ENCODE data around the gene PLP1. TPM values are rescaled to one million over a fixed set of nuclear protein-coding genes. Genes with fewer than 3 reads are reported as not detected.

The PLP1 gene
- total and polyA plus RNA-seq, 7 experiments from 2014 or later: not detected

- no peaks in the 10 kb centered on the region for H3K9me3 Mint-ChIP-seq
- H3K36me3 ChIP-seq (ENCODE audit: control insufficient read depth in 2 of 3, insufficient read depth in 3 of 3, low read length in 3 of 3): no peaks in the 10 kb centered on the region
- H3K27me3 Mint-ChIP-seq: no peaks in the 10 kb centered on the region
- no peaks in the 10 kb centered on the region for H3K27me3 ChIP-seq (ENCODE audit: control insufficient read depth in 2 of 2, insufficient read depth in 2 of 2, low read length in 2 of 2)
- H3K36me3 Mint-ChIP-seq: no peaks in the 10 kb centered on the region
- intact Hi-C loops (cut with micrococcal nuclease): no loop called here
- H3K9me3 ChIP-seq (ENCODE audit: control insufficient read depth in 2 of 3, low read length in 3 of 3): no peaks in the 10 kb centered on the region
- peaks cover 0 to 5% (median 0%) of the 10 kb centered on the region in 7 donors for H3K4me1 Mint-ChIP-seq
- H3K27ac Mint-ChIP-seq: no peak overlapping the region
- CTCF ChIA-PET: interaction anchor here (0.6 kb wide), 1 partner anchor 86 kb away, joined by 6 read pairs; no protein-coding TSS in a partner anchor
- POLR2A ChIA-PET: no interaction called here
- DNase-seq (no peak), ATAC-seq (no peak)
- H3K27ac ChIP-seq (ENCODE audit: low read depth, low read length): no peak overlapping the region
- no peak overlapping the region for H3K4me3 ChIP-seq (ENCODE audit: low read length)
- no peak overlapping the region for H3K4me3 Mint-ChIP-seq
- no peaks in the 10 kb centered on the region for H3K4me1 ChIP-seq (ENCODE audit: control insufficient read depth in 2 of 2, insufficient read depth in 2 of 2, low read length in 2 of 2)
These were observed 2.6 kb downstream of the PLP1 start for GRCh38 chrX:103779141-103779789.

DNA sequence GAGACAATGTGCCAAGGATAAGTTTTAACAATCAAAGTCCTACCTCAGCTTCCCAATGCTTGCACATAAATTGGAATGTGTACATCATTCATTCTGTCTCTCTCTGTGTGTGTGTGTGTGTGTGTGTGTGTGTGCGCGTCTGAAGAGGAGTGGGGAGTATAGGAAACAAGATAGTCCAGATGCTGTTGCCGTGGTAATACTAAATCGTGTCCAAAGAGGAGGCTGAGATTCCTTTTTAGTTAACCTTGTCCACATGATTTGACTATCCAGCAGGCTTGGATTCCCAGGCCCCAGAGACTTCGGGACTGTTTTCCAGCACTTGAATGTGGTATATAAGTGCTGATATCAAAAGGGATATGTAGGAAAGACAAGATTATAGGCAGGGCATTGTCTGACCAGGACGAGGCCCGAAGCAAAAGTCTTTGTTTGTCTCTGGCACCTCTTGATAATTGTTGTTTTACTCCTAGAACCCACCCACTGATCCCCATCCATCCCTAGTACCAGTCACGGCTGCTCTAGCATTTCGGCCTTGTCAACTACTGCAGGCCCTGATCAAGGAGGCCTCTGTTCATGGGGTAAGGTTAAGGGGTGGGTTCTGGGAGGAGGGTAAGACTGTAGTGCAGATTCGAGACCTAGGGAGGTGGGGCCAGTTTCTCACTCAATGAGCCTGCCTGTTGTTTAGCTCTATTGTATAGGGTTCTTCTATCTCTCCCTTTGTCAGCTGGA is 3.9 kb downstream of the PLP1 start:
- H3K9me3 Mint-ChIP-seq: no peaks in the 10 kb centered on the region
- no peak overlapping the region for H3K4me3 Mint-ChIP-seq
- H3K36me3 Mint-ChIP-seq: no peaks in the 10 kb centered on the region
- H3K27me3 ChIP-seq (ENCODE audit: control insufficient read depth in 2 of 2, insufficient read depth in 2 of 2, low read length in 2 of 2): no peaks in the 10 kb centered on the region
- no peaks in the 10 kb centered on the region for H3K9me3 ChIP-seq (ENCODE audit: control insufficient read depth in 2 of 3, low read length in 3 of 3)
- peaks cover 0 to 5% (median 0%) of the 10 kb centered on the region in 7 donors for H3K4me1 Mint-ChIP-seq
- intact Hi-C loops (cut with micrococcal nuclease): no loop called here
- CTCF ChIA-PET: interaction anchor here (0.6 kb wide), 1 partner anchor 9 kb away, joined by 3 read pairs; no protein-coding TSS in a partner anchor
- no peaks in the 10 kb centered on the region for H3K27me3 Mint-ChIP-seq
- no peak for DNase-seq
- POLR2A ChIA-PET: no interaction called here
- H3K4me1 ChIP-seq (ENCODE audit: control insufficient read depth in 2 of 2, insufficient read depth in 2 of 2, low read length in 2 of 2): no peaks in the 10 kb centered on the region
- H3K4me3 ChIP-seq (ENCODE audit: low read length): no peak overlapping the region
- peak overlapping the region in 1 of 9 donors; percentile 5 for H3K27ac Mint-ChIP-seq
- ATAC-seq: no peak
- no peaks in the 10 kb centered on the region for H3K36me3 ChIP-seq (ENCODE audit: control insufficient read depth in 2 of 3, insufficient read depth in 3 of 3, low read length in 3 of 3)
- H3K27ac ChIP-seq (ENCODE audit: low read depth, low read length): no peak overlapping the region

GRCh38 chrX:103781062-103781402 is 4.4 kb downstream of the PLP1 start:
- Mint-ChIP-seq H3K4me3 (no peak overlapping the region), H3K4me1 (peaks cover 0 to 5% (median 0%) of the 10 kb centered on the region in 7 donors), H3K27ac (peak overlapping the region in 1 of 9 donors; percentile 48), H3K27me3 (no peaks in the 10 kb centered on the region), H3K9me3 (no peaks in the 10 kb centered on the region), H3K36me3 (no peaks in the 10 kb centered on the region)
- CTCF ChIA-PET: no interaction called here
- Histone ChIP-seq H3K27me3 (ENCODE audit: control insufficient read depth in 2 of 2, insufficient read depth in 2 of 2, low read length in 2 of 2) (no peaks in the 10 kb centered on the region), H3K36me3 (ENCODE audit: control insufficient read depth in 2 of 3, insufficient read depth in 3 of 3, low read length in 3 of 3) (no peaks in the 10 kb centered on the region), H3K4me1 (ENCODE audit: control insufficient read depth in 2 of 2, insufficient read depth in 2 of 2, low read length in 2 of 2) (no peaks in the 10 kb centered on the region), H3K27ac (ENCODE audit: low read depth, low read length) (no peak overlapping the region), H3K4me3 (ENCODE audit: low read length) (no peak overlapping the region), H3K9me3 (ENCODE audit: control insufficient read depth in 2 of 3, low read length in 3 of 3) (no peaks in the 10 kb centered on the region)
- POLR2A ChIA-PET: no interaction called here
- no peak for DNase-seq
- ATAC-seq: no peak
- intact Hi-C loops (cut with micrococcal nuclease): no loop called here

DNA sequence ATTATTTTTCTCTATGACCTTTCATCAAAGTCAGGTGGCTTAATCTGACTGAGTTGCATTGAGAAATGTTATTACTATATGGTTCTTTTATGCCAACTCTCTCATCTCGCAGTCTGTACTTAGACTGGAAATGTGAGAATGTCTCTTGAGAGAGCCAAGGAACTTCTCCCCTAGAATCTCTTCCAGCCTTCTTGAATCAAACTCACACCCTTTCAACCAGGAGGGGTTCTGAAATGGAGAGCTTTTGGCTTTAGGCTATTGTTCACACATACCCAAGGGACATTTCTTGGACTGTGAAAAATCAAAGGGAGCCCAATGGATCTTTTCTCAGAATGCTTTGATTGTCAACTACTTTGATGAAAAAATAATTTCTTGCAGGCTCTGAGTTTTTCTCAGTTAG is 5.1 kb downstream of the PLP1 start:
- Histone ChIP-seq H3K4me3 (ENCODE audit: low read length) (no peak overlapping the region), H3K27me3 (ENCODE audit: control insufficient read depth in 2 of 2, insufficient read depth in 2 of 2, low read length in 2 of 2) (no peaks in the 10 kb centered on the region), H3K4me1 (ENCODE audit: control insufficient read depth in 2 of 2, insufficient read depth in 2 of 2, low read length in 2 of 2) (no peaks in the 10 kb centered on the region), H3K27ac (ENCODE audit: low read depth, low read length) (no peak overlapping the region), H3K36me3 (ENCODE audit: control insufficient read depth in 2 of 3, insufficient read depth in 3 of 3, low read length in 3 of 3) (no peaks in the 10 kb centered on the region), H3K9me3 (ENCODE audit: control insufficient read depth in 2 of 3, low read length in 3 of 3) (no peaks in the 10 kb centered on the region)
- Mint-ChIP-seq H3K27ac (no peak overlapping the region), H3K4me3 (no peak overlapping the region), H3K4me1 (peaks cover 0 to 5% (median 0%) of the 10 kb centered on the region in 7 donors), H3K27me3 (no peaks in the 10 kb centered on the region), H3K9me3 (no peaks in the 10 kb centered on the region), H3K36me3 (no peaks in the 10 kb centered on the region)
- no peak for ATAC-seq
- intact Hi-C loops (cut with micrococcal nuclease): no loop called here
- CTCF ChIA-PET: interaction anchor here (0.8 kb wide), 1 partner anchor 12 kb away, joined by 3 read pairs; no protein-coding TSS in a partner anchor
- DNase-seq: no peak
- POLR2A ChIA-PET: no interaction called here

GRCh38 chrX:103782640-103783039 is 6.0 kb downstream of the PLP1 start:
- no peak overlapping the region for H3K4me3 ChIP-seq (ENCODE audit: low read length)
- ATAC-seq: no peak
- DNase-seq: no peak
- H3K4me1 ChIP-seq (ENCODE audit: control insufficient read depth in 2 of 2, insufficient read depth in 2 of 2, low read length in 2 of 2): no peaks in the 10 kb centered on the region
- CTCF ChIA-PET: no interaction called here
- POLR2A ChIA-PET: no interaction called here
- no peaks in the 10 kb centered on the region for H3K27me3 Mint-ChIP-seq
- H3K36me3 ChIP-seq (ENCODE audit: control insufficient read depth in 2 of 3, insufficient read depth in 3 of 3, low read length in 3 of 3): no peaks in the 10 kb centered on the region
- no peak overlapping the region for H3K4me3 Mint-ChIP-seq
- H3K27me3 ChIP-seq (ENCODE audit: control insufficient read depth in 2 of 2, insufficient read depth in 2 of 2, low read length in 2 of 2): no peaks in the 10 kb centered on the region
- no peaks in the 10 kb centered on the region for H3K9me3 ChIP-seq (ENCODE audit: control insufficient read depth in 2 of 3, low read length in 3 of 3)
- intact Hi-C loops (cut with micrococcal nuclease): no loop called here
- no peaks in the 10 kb centered on the region for H3K9me3 Mint-ChIP-seq
- H3K27ac Mint-ChIP-seq: no peak overlapping the region
- no peaks in the 10 kb centered on the region for H3K36me3 Mint-ChIP-seq
- peaks cover 0 to 5% (median 0%) of the 10 kb centered on the region in 7 donors for H3K4me1 Mint-ChIP-seq
- H3K27ac ChIP-seq (ENCODE audit: low read depth, low read length): no peak overlapping the region

DNA sequence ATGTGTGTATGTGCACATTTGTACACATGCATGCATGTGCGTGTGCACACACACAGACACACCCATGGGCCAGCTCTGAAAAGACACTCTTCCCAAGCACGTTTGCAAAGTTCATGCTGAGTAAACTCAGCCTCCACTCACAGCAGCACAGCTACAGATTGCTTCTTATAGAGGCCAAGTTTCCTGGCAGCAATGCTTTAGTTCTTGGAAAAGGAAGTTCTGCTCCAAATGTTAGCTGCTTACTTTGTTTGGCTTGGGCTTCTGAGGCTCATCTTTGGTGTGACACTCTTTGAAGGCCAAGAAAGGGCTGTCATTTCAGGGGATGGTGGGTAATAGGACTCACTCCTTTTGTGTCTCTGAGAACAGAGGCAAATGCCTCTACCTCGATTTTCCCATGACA is 6.6 kb downstream of the PLP1 start:
- DNase-seq: no peak
- no peaks in the 10 kb centered on the region for H3K9me3 ChIP-seq (ENCODE audit: control insufficient read depth in 2 of 3, low read length in 3 of 3)
- CTCF ChIA-PET: no interaction called here
- no peaks in the 10 kb centered on the region for H3K27me3 ChIP-seq (ENCODE audit: control insufficient read depth in 2 of 2, insufficient read depth in 2 of 2, low read length in 2 of 2)
- ATAC-seq: no peak
- Mint-ChIP-seq H3K36me3 (no peaks in the 10 kb centered on the region), H3K9me3 (no peaks in the 10 kb centered on the region), H3K4me3 (no peak overlapping the region), H3K27me3 (no peaks in the 10 kb centered on the region), H3K27ac (no peak overlapping the region), H3K4me1 (peaks cover 0 to 5% (median 0%) of the 10 kb centered on the region in 7 donors)
- H3K36me3 ChIP-seq (ENCODE audit: control insufficient read depth in 2 of 3, insufficient read depth in 3 of 3, low read length in 3 of 3): no peaks in the 10 kb centered on the region
- no peaks in the 10 kb centered on the region for H3K4me1 ChIP-seq (ENCODE audit: control insufficient read depth in 2 of 2, insufficient read depth in 2 of 2, low read length in 2 of 2)
- intact Hi-C loops (cut with micrococcal nuclease): no loop called here
- H3K27ac ChIP-seq (ENCODE audit: low read depth, low read length): no peak overlapping the region
- H3K4me3 ChIP-seq (ENCODE audit: low read length): no peak overlapping the region
- POLR2A ChIA-PET: no interaction called here

GRCh38 chrX:103783971-103784370 is 7.3 kb downstream of the PLP1 start:
- no peaks in the 10 kb centered on the region for H3K9me3 Mint-ChIP-seq
- Histone ChIP-seq H3K9me3 (ENCODE audit: control insufficient read depth in 2 of 3, low read length in 3 of 3) (no peaks in the 10 kb centered on the region), H3K27me3 (ENCODE audit: control insufficient read depth in 2 of 2, insufficient read depth in 2 of 2, low read length in 2 of 2) (no peaks in the 10 kb centered on the region), H3K4me3 (ENCODE audit: low read length) (no peak overlapping the region), H3K36me3 (ENCODE audit: control insufficient read depth in 2 of 3, insufficient read depth in 3 of 3, low read length in 3 of 3) (no peaks in the 10 kb centered on the region), H3K27ac (ENCODE audit: low read depth, low read length) (no peak overlapping the region), H3K4me1 (ENCODE audit: control insufficient read depth in 2 of 2, insufficient read depth in 2 of 2, low read length in 2 of 2) (no peaks in the 10 kb centered on the region)
- no peaks in the 10 kb centered on the region for H3K36me3 Mint-ChIP-seq
- CTCF ChIA-PET: no interaction called here
- ATAC-seq: no peak
- no peak for DNase-seq
- H3K4me1 Mint-ChIP-seq: peaks cover 0 to 5% (median 0%) of the 10 kb centered on the region in 7 donors
- H3K27me3 Mint-ChIP-seq: no peaks in the 10 kb centered on the region
- intact Hi-C loops (cut with micrococcal nuclease): no loop called here
- H3K27ac Mint-ChIP-seq: no peak overlapping the region
- POLR2A ChIA-PET: no interaction called here
- no peak overlapping the region for H3K4me3 Mint-ChIP-seq
